ENCODE results near the gene RASA3. TPM values are rescaled to one million over a fixed set of nuclear protein-coding genes. Genes with fewer than 3 reads are reported as not detected.

The RASA3 gene
- total RNA-seq, 2 donors from 2014 or later: 6.3 to 12.0 TPM

- Histone ChIP-seq H3K27ac (ENCODE audit: low read depth, low read length) (no peak overlapping the region), H3K9ac (ENCODE audit: extremely low read depth, low read length, poor library complexity, severe bottlenecking) (no peak overlapping the region), H3K9me3 (ENCODE audit: control insufficient read depth, low read length) (no peaks in the 10 kb centered on the region), H3K36me3 (ENCODE audit: control insufficient read depth, insufficient read depth, low read length) (no peaks in the 10 kb centered on the region), H3K4me1 (ENCODE audit: control insufficient read depth, insufficient read depth, low read length) (peaks cover 10% of the 10 kb centered on the region), H3K4me3 (ENCODE audit: low read length) (no peak overlapping the region), H3K27me3 (ENCODE audit: control insufficient read depth, insufficient read depth, low read length, poor library complexity, severe bottlenecking) (no peaks in the 10 kb centered on the region)
- Mint-ChIP-seq H3K27ac (no peak overlapping the region), H3K9me3 (peaks cover 5% of the 10 kb centered on the region), H3K4me3 (no peak overlapping the region), H3K4me1 (peaks cover 8% of the 10 kb centered on the region), H3K27me3 (ENCODE audit: insufficient read depth) (peaks cover 5% of the 10 kb centered on the region), H3K36me3 (ENCODE audit: low read depth) (peaks cover 13% of the 10 kb centered on the region)
- no peak for TF ChIP-seq CTCF (conservative IDR thresholded peaks at IDR 0.05)
- no peak for DNase-seq
- WGBS, 2 experiments (ENCODE audit: insufficient coverage in 1 of 2, insufficient read length in 1 of 2): 87 to 93% methylated on average over 10 to 21 of the region's 21 CpGs
Observed at GRCh38 chr13:114027046-114027715, 105.2 kb downstream of the RASA3 start.

GRCh38 chr13:114026481-114026880, 105.9 kb downstream of the RASA3 start:
- no peaks in the 10 kb centered on the region for H3K27me3 ChIP-seq (ENCODE audit: control insufficient read depth, insufficient read depth, low read length, poor library complexity, severe bottlenecking)
- no peak overlapping the region for H3K27ac ChIP-seq (ENCODE audit: low read depth, low read length)
- peaks cover 8% of the 10 kb centered on the region for H3K4me1 Mint-ChIP-seq
- no peak overlapping the region for H3K9ac ChIP-seq (ENCODE audit: extremely low read depth, low read length, poor library complexity, severe bottlenecking)
- H3K27ac Mint-ChIP-seq: no peak overlapping the region
- no peak for DNase-seq
- no peak overlapping the region for H3K4me3 Mint-ChIP-seq
- H3K9me3 ChIP-seq (ENCODE audit: control insufficient read depth, low read length): no peaks in the 10 kb centered on the region
- H3K36me3 ChIP-seq (ENCODE audit: control insufficient read depth, insufficient read depth, low read length): no peaks in the 10 kb centered on the region
- peaks cover 4% of the 10 kb centered on the region for H3K9me3 Mint-ChIP-seq
- peaks cover 12% of the 10 kb centered on the region for H3K36me3 Mint-ChIP-seq (ENCODE audit: low read depth)
- H3K27me3 Mint-ChIP-seq (ENCODE audit: insufficient read depth): peaks cover 5% of the 10 kb centered on the region
- peaks cover 10% of the 10 kb centered on the region for H3K4me1 ChIP-seq (ENCODE audit: control insufficient read depth, insufficient read depth, low read length)
- WGBS, 2 experiments (ENCODE audit: insufficient coverage in 1 of 2, insufficient read length in 1 of 2): 96% methylated on average over 8 to 11 of the region's 11 CpGs
- no peak overlapping the region for H3K4me3 ChIP-seq (ENCODE audit: low read length)
- TF ChIP-seq CTCF (conservative IDR thresholded peaks at IDR 0.05): no peak

- peaks cover 8% of the 10 kb centered on the region for H3K36me3 Mint-ChIP-seq (ENCODE audit: low read depth)
- peak overlapping the region; percentile 55 for H3K27ac ChIP-seq (ENCODE audit: low read depth, low read length)
- H3K27ac Mint-ChIP-seq: peak overlapping the region; percentile 72
- 79 to 83% methylated on average over 16 to 25 of the region's 25 CpGs for WGBS, 2 experiments (ENCODE audit: insufficient coverage in 1 of 2, insufficient read length in 1 of 2)
- peaks cover 10% of the 10 kb centered on the region for H3K4me1 ChIP-seq (ENCODE audit: control insufficient read depth, insufficient read depth, low read length)
- H3K9me3 ChIP-seq (ENCODE audit: control insufficient read depth, low read length): no peaks in the 10 kb centered on the region
- TF ChIP-seq CTCF (conservative IDR thresholded peaks at IDR 0.05): no peak
- H3K4me3 ChIP-seq (ENCODE audit: low read length): no peak overlapping the region
- H3K4me3 Mint-ChIP-seq: no peak overlapping the region
- H3K9ac ChIP-seq (ENCODE audit: extremely low read depth, low read length, poor library complexity, severe bottlenecking): no peak overlapping the region
- H3K27me3 ChIP-seq (ENCODE audit: control insufficient read depth, insufficient read depth, low read length, poor library complexity, severe bottlenecking): no peaks in the 10 kb centered on the region
- H3K4me1 Mint-ChIP-seq: peaks cover 8% of the 10 kb centered on the region
- peaks cover 5% of the 10 kb centered on the region for H3K27me3 Mint-ChIP-seq (ENCODE audit: insufficient read depth)
- H3K36me3 ChIP-seq (ENCODE audit: control insufficient read depth, insufficient read depth, low read length): no peaks in the 10 kb centered on the region
- H3K9me3 Mint-ChIP-seq: no peaks in the 10 kb centered on the region
- no peak for DNase-seq
Observed at GRCh38 chr13:114025714-114026431, 106.5 kb downstream of the RASA3 start.
